Smooth muscle cell (in vitro differentiated cells): ENCODE results near the gene TP73. TPM values are rescaled to one million over a fixed set of nuclear protein-coding genes. Genes with fewer than 3 reads are reported as not detected.

Source experiments
- DNase-seq: peaks from one replicate; lab custom pipeline; 2025; ENCODE audit not compliant: unreplicated experiment; lab: John Stamatoyannopoulos, UW
- H2AFZ ChIP-seq: fragments of 200-600 bp; sonication (generic); 2 replicates; pipeline ENCODE4 v1.6.0; 2016; ENCODE audit warnings: antibody characterized with exemption, low read depth, mild to moderate bottlenecking
- H3F3A ChIP-seq: fragments of 200-600 bp; sonication (generic); 2 replicates; pipeline ENCODE4 v1.6.0; 2017; ENCODE audit warnings: antibody characterized with exemption, low read depth
- H3K27ac ChIP-seq: fragments of 200-600 bp; sonication (generic); 2 replicates; pipeline ENCODE4 v1.5.1; 2016; ENCODE audit warnings: low read depth, mild to moderate bottlenecking
- H3K27me3 ChIP-seq: fragments of 200-600 bp; sonication (generic); 2 replicates; pipeline ENCODE4 v1.6.1; 2016; ENCODE audit warnings: low read depth, mild to moderate bottlenecking
- H3K36me3 ChIP-seq: fragments of 200-600 bp; sonication (generic); 2 replicates; pipeline ENCODE4 v1.5.1; 2016; ENCODE audit warnings: low read depth
- H3K4me1 ChIP-seq: fragments of 200-600 bp; sonication (generic); 2 replicates; pipeline ENCODE4 v1.5.1; 2016; ENCODE audit warnings: low read depth
- H3K4me2 ChIP-seq: fragments of 200-600 bp; sonication (generic); 2 replicates; pipeline ENCODE4 v1.6.0; 2016; ENCODE audit warnings: mild to moderate bottlenecking
- H3K4me3 ChIP-seq: fragments of 200-600 bp; sonication (generic); 2 replicates; pipeline ENCODE4 v1.5.1; 2016; ENCODE audit warnings: mild to moderate bottlenecking
- H3K79me2 ChIP-seq: fragments of 200-600 bp; sonication (generic); 2 replicates; pipeline ENCODE4 v1.6.0; 2016; ENCODE audit warnings: low read depth, mild to moderate bottlenecking
- H3K9ac ChIP-seq: fragments of 200-600 bp; sonication (generic); 2 replicates; pipeline ENCODE4 v1.6.0; 2016; ENCODE audit warnings: low read depth
- H3K9me3 ChIP-seq: fragments of 200-600 bp; sonication (generic); replicated peaks from 2 replicates; pipeline ENCODE4 v1.5.1; 2016; ENCODE audit warnings: low read depth
- H4K20me1 ChIP-seq: fragments of 200-600 bp; sonication (generic); 2 replicates; pipeline ENCODE4 v1.6.0; 2016; ENCODE audit warnings: low read depth
- WGBS: methylation state at CpG from one replicate; pipeline ENCODE4 v1.1.7; 2016; ENCODE audit warnings: low lambda C conversion rate; 5-methylcytosine and 5-hydroxymethylcytosine counted together
- polyA plus RNA-seq: library from polyadenylated mRNA; unstranded; fragments of >200 nt; fragmentation: Nextera tagmentation; extraction: Ambion mirVana; gene quantifications from 2 replicates; pipeline ENCODE4 v1.2.1, GENCODE V29; 2016
- small RNA-seq: library from RNA; depleted of rRNA; stranded (forward); fragments of <200 nt; gene quantifications from one replicate; pipeline ENCODE3, GENCODE V24; 2014
- total RNA-seq: library from RNA; depleted of rRNA; stranded (reverse); fragments of >200 nt; gene quantifications from 2 replicates; pipeline ENCODE4 v1.2.3, GENCODE V29; 2014
- TF ChIP-seq, protein P1 (sequence below): fragments of 200-600 bp; sonication (generic); IDR thresholded peaks from 2 replicates; pipeline ENCODE4 v1.5.1; 2017; ENCODE audit warnings: borderline replicate concordance, mild to moderate bottlenecking, antibody characterized with exemption; ENCODE audit not compliant: insufficient read depth, poor library complexity, severe bottlenecking

The TP73 gene
- total and polyA plus RNA-seq, 2 experiments from 2014 or later = 0.22 TPM; not detected in 1

DNA sequence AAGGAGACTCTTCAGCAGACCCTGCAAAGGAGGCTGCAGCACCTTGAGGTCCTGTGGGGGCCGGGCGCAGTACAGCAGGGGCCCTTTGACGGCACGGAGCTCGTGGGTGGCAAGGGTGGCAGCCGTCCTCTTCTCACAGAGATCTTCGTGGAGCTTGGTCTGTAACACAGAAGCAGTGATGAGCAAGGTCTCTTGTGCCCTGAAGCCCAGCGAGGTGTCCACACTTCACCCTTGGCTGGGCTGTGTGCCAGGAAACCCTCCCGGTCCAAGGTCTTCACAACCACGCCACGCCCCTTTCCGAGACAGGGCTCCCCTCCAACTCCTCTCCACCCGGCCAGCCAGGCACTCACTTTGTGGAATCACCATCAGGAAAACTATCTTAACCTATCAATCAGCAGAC is 132.7 kb downstream of the TP73 start:
- H3K9ac ChIP-seq = no peak overlapping the region
- no peak overlapping the region for H3K27ac ChIP-seq
- peaks cover 5% of the 10 kb centered on the region for H3K36me3 ChIP-seq
- peaks cover 18% of the 10 kb centered on the region for H3K79me2 ChIP-seq
- no peaks in the 10 kb centered on the region for H3K27me3 ChIP-seq
- peaks cover 32% of the 10 kb centered on the region for H4K20me1 ChIP-seq
- no peaks in the 10 kb centered on the region for H3F3A ChIP-seq
- H3K4me3 ChIP-seq = no peak overlapping the region
- DNase-seq = no peak
- 96% methylated on average over 13 of the region's 13 CpGs for WGBS
- no peaks in the 10 kb centered on the region for H3K9me3 ChIP-seq
- no peaks in the 10 kb centered on the region for H3K4me1 ChIP-seq
- H2AFZ ChIP-seq = no peak overlapping the region
- H3K4me2 ChIP-seq = no peak overlapping the region
- TF ChIP-seq, protein P1, sequence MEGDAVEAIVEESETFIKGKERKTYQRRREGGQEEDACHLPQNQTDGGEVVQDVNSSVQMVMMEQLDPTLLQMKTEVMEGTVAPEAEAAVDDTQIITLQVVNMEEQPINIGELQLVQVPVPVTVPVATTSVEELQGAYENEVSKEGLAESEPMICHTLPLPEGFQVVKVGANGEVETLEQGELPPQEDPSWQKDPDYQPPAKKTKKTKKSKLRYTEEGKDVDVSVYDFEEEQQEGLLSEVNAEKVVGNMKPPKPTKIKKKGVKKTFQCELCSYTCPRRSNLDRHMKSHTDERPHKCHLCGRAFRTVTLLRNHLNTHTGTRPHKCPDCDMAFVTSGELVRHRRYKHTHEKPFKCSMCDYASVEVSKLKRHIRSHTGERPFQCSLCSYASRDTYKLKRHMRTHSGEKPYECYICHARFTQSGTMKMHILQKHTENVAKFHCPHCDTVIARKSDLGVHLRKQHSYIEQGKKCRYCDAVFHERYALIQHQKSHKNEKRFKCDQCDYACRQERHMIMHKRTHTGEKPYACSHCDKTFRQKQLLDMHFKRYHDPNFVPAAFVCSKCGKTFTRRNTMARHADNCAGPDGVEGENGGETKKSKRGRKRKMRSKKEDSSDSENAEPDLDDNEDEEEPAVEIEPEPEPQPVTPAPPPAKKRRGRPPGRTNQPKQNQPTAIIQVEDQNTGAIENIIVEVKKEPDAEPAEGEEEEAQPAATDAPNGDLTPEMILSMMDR = no peak

DNA sequence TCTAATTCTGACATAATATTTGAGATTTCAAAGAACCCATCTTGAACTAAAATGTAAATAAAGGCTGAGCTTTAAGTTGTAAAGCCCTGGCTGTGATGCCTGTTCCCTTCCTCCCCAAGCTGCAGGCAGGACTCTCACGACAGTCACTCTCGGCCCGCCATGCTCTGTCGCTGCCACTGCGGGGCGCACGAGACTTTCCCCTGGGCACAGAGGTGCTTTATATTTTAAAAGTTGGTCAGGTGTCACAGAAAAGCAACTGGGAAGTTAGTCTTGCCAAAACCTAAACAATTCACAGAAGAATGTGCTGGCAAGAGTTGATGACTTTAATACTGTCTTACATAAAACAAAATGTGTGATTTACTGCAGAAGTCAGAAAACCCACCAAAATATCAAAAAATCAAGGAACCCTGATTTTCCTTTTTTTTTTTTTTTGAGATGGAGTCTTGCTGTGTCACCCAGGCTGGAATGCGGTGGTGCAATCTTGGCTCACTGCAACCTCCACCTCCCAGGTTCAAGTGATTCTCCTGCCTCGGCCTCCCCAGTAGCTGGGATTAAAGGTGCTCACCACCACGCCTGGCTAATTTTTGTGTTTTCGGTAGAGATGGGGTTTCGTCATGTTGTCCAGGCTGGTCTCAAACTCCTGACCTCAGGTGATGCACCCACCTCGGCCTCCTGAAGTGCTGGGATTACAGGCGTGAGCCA is 133.3 kb downstream of the TP73 start:
- no peaks in the 10 kb centered on the region for H3K4me1 ChIP-seq
- no peak overlapping the region for H3K9ac ChIP-seq
- no peak overlapping the region for H3K4me2 ChIP-seq
- no peak for DNase-seq
- H3F3A ChIP-seq = no peaks in the 10 kb centered on the region
- H4K20me1 ChIP-seq = peaks cover 38% of the 10 kb centered on the region
- H3K9me3 ChIP-seq = no peaks in the 10 kb centered on the region
- H2AFZ ChIP-seq = no peak overlapping the region
- no peak overlapping the region for H3K4me3 ChIP-seq
- TF ChIP-seq, protein P1 = no peak
- WGBS = 90% methylated on average over 14 of the region's 14 CpGs
- H3K36me3 ChIP-seq = peaks cover 5% of the 10 kb centered on the region
- no peak overlapping the region for H3K27ac ChIP-seq
- H3K79me2 ChIP-seq = peaks cover 23% of the 10 kb centered on the region
- H3K27me3 ChIP-seq = no peaks in the 10 kb centered on the region

Small RNA genes lying within 50 kb of the gene (small RNA-seq; reads per million reads assigned to genes)
- gene RF02197 (not detected), gene RN7SL574P (not detected)

Other genes with a start within 250 kb of the TP73 start
- 5.0 and 6.9 TPM in 2 replicates for gene ARHGEF16, start 197.9 kb upstream of the TP73 start, total RNA-seq
- 4.6 and 9.6 TPM in 2 replicates for gene ARHGEF16, start 197.9 kb upstream of the TP73 start, polyA plus RNA-seq
- gene MEGF6, start 41.0 kb upstream of the TP73 start, total RNA-seq = 4.8 and 6.5 TPM in 2 replicates
- gene MEGF6, start 41.0 kb upstream of the TP73 start, polyA plus RNA-seq = 12.8 and 18.6 TPM in 2 replicates
- 20.7 and 21.7 TPM in 2 replicates for gene TPRG1L, start 27.5 kb upstream of the TP73 start, total RNA-seq
- 35.0 and 38.7 TPM in 2 replicates for gene TPRG1L, start 27.5 kb upstream of the TP73 start, polyA plus RNA-seq
- gene WRAP73, start 2.4 kb upstream of the TP73 start, total RNA-seq = 14.2 and 17.2 TPM in 2 replicates
- gene WRAP73, start 2.4 kb upstream of the TP73 start, polyA plus RNA-seq = 20.8 and 21.5 TPM in 2 replicates
- gene CCDC27, start 99.9 kb downstream of the TP73 start, total RNA-seq = not detected in 2 replicates
- not detected in 2 replicates for gene CCDC27, start 99.9 kb downstream of the TP73 start, polyA plus RNA-seq
- 1.3 and 5.3 TPM in 2 replicates for gene SMIM1, start 120.2 kb downstream of the TP73 start, total RNA-seq
- gene SMIM1, start 120.2 kb downstream of the TP73 start, polyA plus RNA-seq = 14.9 and 15.2 TPM in 2 replicates
- gene LRRC47, start 144.0 kb downstream of the TP73 start, total RNA-seq = 24.9 and 31.6 TPM in 2 replicates
- gene LRRC47, start 144.0 kb downstream of the TP73 start, polyA plus RNA-seq = 37.3 and 38.0 TPM in 2 replicates
- gene CEP104, start 204.7 kb downstream of the TP73 start, total RNA-seq = 12.6 and 16.8 TPM in 2 replicates
- gene CEP104, start 204.7 kb downstream of the TP73 start, polyA plus RNA-seq = 25.4 and 30.9 TPM in 2 replicates
- 3.3 and 15.6 TPM in 2 replicates for gene DFFB, start 205.0 kb downstream of the TP73 start, total RNA-seq
- 4.5 and 5.7 TPM in 2 replicates for gene DFFB, start 205.0 kb downstream of the TP73 start, polyA plus RNA-seq
- 26.0 and 34.6 TPM in 2 replicates for gene C1orf174, start 247.8 kb downstream of the TP73 start, total RNA-seq
- gene C1orf174, start 247.8 kb downstream of the TP73 start, polyA plus RNA-seq = 29.3 and 32.5 TPM in 2 replicates